ENCODE results near the gene MYO3B. TPM values are rescaled to one million over a fixed set of nuclear protein-coding genes. Genes with fewer than 3 reads are reported as not detected.

Gene MYO3B
- polyA plus RNA-seq, 2 of the 4 experiments (the other 2 are of a cell fraction) = 0.01 TPM; not detected in 1

- no peak overlapping the region for H3K4me3 ChIP-seq
- DNase-seq (ENCODE audit: low read depth in 1 of 2, low spot score in 1 of 2) (no peak), ATAC-seq (no peak), FAIRE-seq (no peak)
- ChIA-PET POLR2A (no interaction called here), CTCF (interaction anchor here (1.1 kb wide), 1 partner anchor 537 kb away, joined by 3 read pairs; no protein-coding TSS in a partner anchor)
- WGBS (ENCODE audit: missing lambda C conversion rate) = under 1% methylated on average over 3 of the region's 3 CpGs
- H3K4me1 ChIP-seq = no peaks in the 10 kb centered on the region
- H3K27ac ChIP-seq = no peak overlapping the region
- no peak overlapping the region for H3K4me2 ChIP-seq
- H3K9me3 ChIP-seq = no peaks in the 10 kb centered on the region
- TF ChIP-seq PHF8 (IDR thresholded peaks at IDR 0.05; ENCODE audit: borderline replicate concordance, low read depth) (no peak), CBX8 (IDR thresholded peaks at IDR 0.05) (no peak), CHD4 (IDR thresholded peaks at IDR 0.05; ENCODE audit: borderline replicate concordance) (no peak), ATOH8 (CRISPR knock-in tag; IDR thresholded peaks at IDR 0.05; ENCODE audit: low read depth) (no peak), JUNB (IDR thresholded peaks at IDR 0.05) (no peak), BHLHE40 (IDR thresholded peaks at IDR 0.05; ENCODE audit: low read depth, low read length) (no peak), MAZ (IDR thresholded peaks at IDR 0.05; ENCODE audit: borderline replicate concordance, low read depth, low read length) (no peak), SMC3 (IDR thresholded peaks at IDR 0.05) (no peak), MAX (IDR thresholded peaks at IDR 0.05) (no peak), ZSCAN20 (CRISPR knock-in tag; IDR thresholded peaks at IDR 0.05) (no peak), POLR2AphosphoS2 (conservative IDR thresholded peaks at IDR 0.05; ENCODE audit: low read length) (no peak), GATA3 (IDR thresholded peaks at IDR 0.05; ENCODE audit: borderline replicate concordance) (no peak), FOXS1 (CRISPR knock-in tag; IDR thresholded peaks at IDR 0.05) (no peak)
These were observed 98.1 kb downstream of the MYO3B start for GRCh38 chr2:170276056-170276455.

- CTCF ChIA-PET = no interaction called here
- Histone ChIP-seq H3K9me3 (no peaks in the 10 kb centered on the region), H3K27ac (no peak overlapping the region), H3K4me1 (no peaks in the 10 kb centered on the region), H3K4me3 (no peak overlapping the region), H3K4me2 (no peak overlapping the region)
- DNase-seq (ENCODE audit: low read depth in 1 of 2, low spot score in 1 of 2) (no peak), FAIRE-seq (no peak), ATAC-seq (no peak)
- no peak for TF ChIP-seq ZC3H11A (IDR thresholded peaks at IDR 0.05)
- no peak for TF ChIP-seq CEBPB (IDR thresholded peaks at IDR 0.05)
- TF ChIP-seq TP53 (CRISPR knock-in tag; IDR thresholded peaks at IDR 0.05) = no peak
- no peak for TF ChIP-seq POLR2A (IDR thresholded peaks at IDR 0.05; ENCODE audit: low read length)
- TF ChIP-seq POLR2AphosphoS2 (conservative IDR thresholded peaks at IDR 0.05; ENCODE audit: low read length) = no peak
- no peak for TF ChIP-seq RFX5 (IDR thresholded peaks at IDR 0.05)
- no peak for TF ChIP-seq EHF (CRISPR knock-in tag; IDR thresholded peaks at IDR 0.05)
- TF ChIP-seq BHLHE40 (IDR thresholded peaks at IDR 0.05; ENCODE audit: low read depth, low read length) = no peak
- TF ChIP-seq CHD4 (IDR thresholded peaks at IDR 0.05; ENCODE audit: borderline replicate concordance) = no peak
- TF ChIP-seq EHMT2 (IDR thresholded peaks at IDR 0.05; ENCODE audit: low read depth) = no peak
- no peak for TF ChIP-seq REST (IDR thresholded peaks at IDR 0.05)
- no peak for TF ChIP-seq CTCF (IDR thresholded peaks at IDR 0.05)
- no peak for TF ChIP-seq GATA3 (IDR thresholded peaks at IDR 0.05; ENCODE audit: borderline replicate concordance)
- 30% methylated on average over 2 of the region's 2 CpGs for WGBS (ENCODE audit: missing lambda C conversion rate)
- POLR2A ChIA-PET = no interaction called here
These were observed 99.1 kb downstream of the MYO3B start for GRCh38 chr2:170276925-170277629.
